Neutrophil (primary cell): ENCODE measurements around the gene GALM.

Source experiments
- H3K27ac ChIP-seq: fragments of 200-600 bp; sonication (generic); 2 replicates; pipeline ENCODE4 v1.5.1; 2016; ENCODE audit warnings: mild to moderate bottlenecking, moderate library complexity
- H3K27me3 ChIP-seq: fragments of 200-600 bp; sonication (generic); 2 replicates; pipeline ENCODE4 v1.6.0; 2016; ENCODE audit warnings: mild to moderate bottlenecking
- H3K36me3 ChIP-seq: fragments of 200-600 bp; sonication (generic); 2 replicates; pipeline ENCODE4 v1.5.1; 2017
- H3K4me1 ChIP-seq, 2 experiments: fragments of 200-600 bp in 1 of 2; sonication (generic) in 1 of 2; 1 replicate in 1 of 2; 2 replicates in 1 of 2; pipeline versions ENCODE4 v1.5.1 to v1.6.1; 2013 to 2016; ENCODE audit warnings: low read depth in 1 of 2, low read length in 1 of 2, mild to moderate bottlenecking in 1 of 2, moderate library complexity in 1 of 2; ENCODE audit not compliant: control insufficient read depth in 1 of 2, insufficient read depth in 1 of 2
- H3K4me3 ChIP-seq, 2 experiments: fragments of 200-600 bp in 1 of 2; sonication (generic) in 1 of 2; 1 replicate in 1 of 2; 2 replicates in 1 of 2; pipeline ENCODE4 v1.5.1; 2013 to 2016; ENCODE audit warnings: low read depth in 1 of 2, low read length in 1 of 2, mild to moderate bottlenecking in 1 of 2, moderate library complexity in 1 of 2
- H3K9me3 ChIP-seq: fragments of 200-600 bp; sonication (generic); 2 replicates; pipeline ENCODE4 v1.5.1; 2016
- TF ChIP-seq, protein P1 (sequence below): fragments of 200-600 bp; sonication (generic); IDR thresholded peaks from 2 replicates; pipeline ENCODE4 v1.5.1; 2016; ENCODE audit warnings: antibody characterized with exemption

The GALM gene

DNA sequence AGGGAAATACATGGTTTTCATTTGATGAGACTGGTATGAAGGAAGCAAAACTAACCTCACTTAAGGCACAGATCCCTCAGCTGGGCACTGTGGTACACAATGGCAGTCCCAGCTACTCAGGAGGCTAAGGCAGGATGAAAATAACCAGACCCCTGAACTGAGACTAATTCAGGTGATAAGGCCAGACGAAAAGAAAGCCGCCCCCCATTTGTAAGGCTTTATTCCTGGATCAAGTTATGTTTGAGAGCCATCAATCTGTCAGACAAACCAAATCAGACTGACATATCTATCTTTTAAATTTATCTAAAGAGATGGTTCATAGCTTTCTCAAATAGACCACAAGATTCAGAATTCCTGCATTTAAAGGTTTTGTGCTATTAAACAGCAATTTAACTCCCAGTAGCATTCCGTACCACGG, 81.1 kb downstream of the GALM start:
- peaks cover 14 to 21% of the 10 kb centered on the region in 2 experiments for H3K4me1 ChIP-seq
- H3K27me3 ChIP-seq: no peaks in the 10 kb centered on the region
- TF ChIP-seq, protein P1, sequence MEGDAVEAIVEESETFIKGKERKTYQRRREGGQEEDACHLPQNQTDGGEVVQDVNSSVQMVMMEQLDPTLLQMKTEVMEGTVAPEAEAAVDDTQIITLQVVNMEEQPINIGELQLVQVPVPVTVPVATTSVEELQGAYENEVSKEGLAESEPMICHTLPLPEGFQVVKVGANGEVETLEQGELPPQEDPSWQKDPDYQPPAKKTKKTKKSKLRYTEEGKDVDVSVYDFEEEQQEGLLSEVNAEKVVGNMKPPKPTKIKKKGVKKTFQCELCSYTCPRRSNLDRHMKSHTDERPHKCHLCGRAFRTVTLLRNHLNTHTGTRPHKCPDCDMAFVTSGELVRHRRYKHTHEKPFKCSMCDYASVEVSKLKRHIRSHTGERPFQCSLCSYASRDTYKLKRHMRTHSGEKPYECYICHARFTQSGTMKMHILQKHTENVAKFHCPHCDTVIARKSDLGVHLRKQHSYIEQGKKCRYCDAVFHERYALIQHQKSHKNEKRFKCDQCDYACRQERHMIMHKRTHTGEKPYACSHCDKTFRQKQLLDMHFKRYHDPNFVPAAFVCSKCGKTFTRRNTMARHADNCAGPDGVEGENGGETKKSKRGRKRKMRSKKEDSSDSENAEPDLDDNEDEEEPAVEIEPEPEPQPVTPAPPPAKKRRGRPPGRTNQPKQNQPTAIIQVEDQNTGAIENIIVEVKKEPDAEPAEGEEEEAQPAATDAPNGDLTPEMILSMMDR: no peak
- peaks cover 67% of the 10 kb centered on the region for H3K36me3 ChIP-seq
- no peak overlapping the region for H3K27ac ChIP-seq
- H3K9me3 ChIP-seq: no peaks in the 10 kb centered on the region
- no peak overlapping the region for H3K4me3 ChIP-seq

DNA sequence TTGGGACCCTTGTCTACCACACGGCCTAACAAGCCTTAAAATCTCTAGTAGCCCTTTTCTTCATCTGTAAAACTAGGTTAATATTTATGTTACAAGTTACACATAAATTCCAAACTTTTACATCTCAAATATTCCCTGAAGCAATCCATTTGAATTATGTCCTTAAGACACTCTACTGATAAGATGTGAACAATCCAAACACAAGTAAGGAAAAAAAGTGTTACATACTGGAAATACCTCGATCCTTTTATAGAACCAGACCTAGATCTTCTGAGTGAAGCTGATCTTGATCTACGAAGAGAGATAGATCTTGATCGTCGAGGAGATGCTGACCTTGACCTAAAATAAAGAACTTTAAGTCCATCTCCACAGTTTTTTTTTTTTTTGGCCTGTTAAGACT, 81.9 kb downstream of the GALM start:
- H3K36me3 ChIP-seq: peaks cover 65% of the 10 kb centered on the region
- H3K4me3 ChIP-seq: no peak overlapping the region

DNA sequence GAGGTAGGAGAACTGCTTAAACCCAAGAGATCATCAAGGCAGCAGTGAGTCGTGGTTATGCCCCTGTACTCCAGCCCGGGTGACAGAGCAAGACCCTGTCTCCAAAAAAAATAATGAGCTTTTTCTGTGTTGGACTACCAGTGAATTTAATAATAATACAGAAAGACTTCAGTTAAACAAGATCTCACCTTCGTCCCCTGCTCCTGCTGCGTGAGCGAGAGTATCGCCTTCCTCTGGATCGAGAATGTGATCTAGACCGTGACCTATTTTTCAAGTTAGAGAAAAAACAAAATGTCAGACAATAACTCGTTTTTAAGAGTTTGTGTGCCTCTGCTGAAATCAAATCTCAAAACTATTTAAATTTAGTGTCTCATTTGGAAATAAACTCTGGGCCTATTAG, 82.5 kb downstream of the GALM start:
- Histone ChIP-seq H3K27me3 (no peaks in the 10 kb centered on the region), H3K4me3 (no peak overlapping the region), H3K4me1 (peaks cover 14 to 21% of the 10 kb centered on the region in 2 experiments), H3K9me3 (no peaks in the 10 kb centered on the region), H3K36me3 (peaks cover 60% of the 10 kb centered on the region), H3K27ac (no peak overlapping the region)
- TF ChIP-seq, protein P1: no peak

More for the DNA sequence above, 81.9 kb downstream of the GALM start:
- H3K27ac ChIP-seq: no peak overlapping the region
- H3K9me3 ChIP-seq: no peaks in the 10 kb centered on the region
- H3K4me1 ChIP-seq: peaks cover 14 to 21% of the 10 kb centered on the region in 2 experiments
- TF ChIP-seq, protein P1: no peak
- H3K27me3 ChIP-seq: no peaks in the 10 kb centered on the region

DNA sequence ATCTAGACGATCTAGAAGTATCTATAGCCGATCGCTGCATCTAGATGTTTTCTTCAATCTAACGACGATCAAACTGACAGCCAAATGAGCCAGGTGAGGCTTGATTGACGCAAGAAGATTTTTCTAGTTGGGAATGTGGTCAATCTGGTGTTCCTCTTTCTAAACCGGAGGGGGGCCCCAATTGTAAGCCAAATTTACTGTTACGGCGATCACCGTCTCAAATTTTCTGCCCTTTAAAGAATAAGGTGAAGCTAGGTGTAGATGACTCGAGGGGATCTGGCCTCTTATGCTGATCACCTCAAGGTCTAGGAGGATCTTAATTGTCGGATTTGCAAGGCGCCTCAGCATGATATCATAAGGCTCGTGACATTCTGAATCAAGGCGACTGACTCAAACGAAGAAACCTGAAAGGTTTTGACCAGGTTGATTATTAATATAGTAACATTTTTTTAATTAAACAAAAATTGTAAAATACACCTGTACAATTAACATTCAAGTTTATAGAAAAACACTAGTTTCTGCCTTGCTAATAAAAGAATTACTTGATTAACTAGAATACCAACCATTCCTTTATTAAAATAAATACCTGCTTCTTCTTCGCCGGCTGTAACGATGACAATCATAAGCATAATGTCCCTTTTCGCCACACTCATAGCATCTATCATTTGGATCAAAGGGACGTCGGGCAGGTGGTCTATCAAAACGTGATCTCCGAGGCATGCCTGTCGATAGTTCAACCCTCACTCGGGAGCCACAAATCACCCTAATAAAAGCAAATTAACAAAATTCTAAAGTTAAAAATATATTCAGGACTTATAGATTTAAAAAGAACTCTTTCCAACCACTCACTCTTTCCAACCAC, 83.3 kb downstream of the GALM start:
- Histone ChIP-seq H3K4me1 (peaks cover 18 to 21% of the 10 kb centered on the region in 2 experiments), H3K4me3 (peak overlapping the region; percentile 88 to 99), H3K9me3 (no peaks in the 10 kb centered on the region), H3K27me3 (no peaks in the 10 kb centered on the region), H3K36me3 (peaks cover 52% of the 10 kb centered on the region), H3K27ac (peak overlapping the region; percentile 89)
- TF ChIP-seq, protein P1: no peak

DNA sequence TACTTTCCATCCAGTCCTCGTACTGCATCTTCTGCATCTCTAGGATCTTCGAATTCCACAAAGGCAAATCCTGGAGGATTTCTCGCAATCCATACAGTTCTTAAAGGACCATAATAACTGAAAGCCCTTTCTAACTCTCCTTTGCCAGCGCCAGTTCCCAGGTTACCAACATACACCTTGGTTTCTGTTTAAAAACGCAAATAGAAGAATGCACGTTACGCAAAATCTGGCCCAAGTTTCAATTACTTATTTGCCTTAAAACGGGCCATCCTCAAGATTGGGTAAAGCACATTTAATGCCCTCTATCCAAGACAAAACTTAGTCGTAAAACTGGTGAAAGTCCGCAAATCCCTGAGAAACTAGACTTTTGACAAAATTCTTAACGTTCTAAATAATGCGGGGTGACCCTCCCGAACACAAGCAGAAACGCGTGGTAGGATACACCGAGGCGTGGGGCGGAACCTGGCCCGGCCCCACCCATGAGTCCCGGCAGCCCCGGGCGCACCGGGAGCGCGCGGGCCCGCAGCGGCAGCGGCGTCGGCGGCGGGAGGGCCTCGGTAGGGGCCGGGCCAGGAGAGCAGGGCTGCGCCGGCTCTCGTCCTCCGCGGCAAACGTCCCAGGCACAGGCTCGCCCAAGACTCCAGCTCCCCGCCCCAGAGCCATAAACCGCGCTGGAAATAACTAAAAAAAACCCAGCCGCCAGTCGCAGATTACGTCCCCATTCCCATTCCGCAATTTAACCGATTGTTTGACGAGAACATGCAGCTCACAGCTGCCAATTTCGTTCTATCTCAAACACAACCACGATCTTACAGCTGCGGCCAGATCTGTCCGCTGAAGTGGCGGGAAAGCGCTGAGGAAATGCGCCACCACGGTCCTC, 84.3 kb downstream of the GALM start:
- peak overlapping the region; percentile 88 to 99 for H3K4me3 ChIP-seq
- peaks cover 41% of the 10 kb centered on the region for H3K36me3 ChIP-seq
- H3K27me3 ChIP-seq: no peaks in the 10 kb centered on the region
- H3K4me1 ChIP-seq: peaks cover 26% of the 10 kb centered on the region in 2 experiments
- TF ChIP-seq, protein P1: no peak
- H3K27ac ChIP-seq: peak overlapping the region; percentile 89
- no peaks in the 10 kb centered on the region for H3K9me3 ChIP-seq
